Measurements from ENCODE around the gene CHRNB2. TPM values are rescaled to one million over a fixed set of nuclear protein-coding genes. Genes with fewer than 3 reads are reported as not detected.
"Not testable (repeated sequence)": the region's sequence is repeated elsewhere in the genome, so short reads cannot be mapped to it uniquely, and the experiment has no call there.

CHRNB2 gene
- total RNA-seq (2014; rRNA removed; shearing (Covaris generic)) = not detected in 2 replicates
- polyA plus RNA-seq (2014; cell fraction: nucleus; rRNA removed) = not detected in 2 replicates

GRCh38 chr1:154567386-154568156 lies at the start of gene CHRNB2:
CHRNB2 (plus strand) TSS chr1:154567778; CDS start chr1:154568045, 267 bp downstream.
- DNase-seq (ENCODE audit: extremely low read depth, low read depth) = peak; percentile 63

- no peak for DNase-seq (ENCODE audit: extremely low read depth, low read depth)
Measured at GRCh38 chr1:154519591-154519991, 48.0 kb upstream of the CHRNB2 start.

- DNase-seq (ENCODE audit: extremely low read depth, low read depth) = no peak
Measured at GRCh38 chr1:154520333-154520732, 47.2 kb upstream of the CHRNB2 start.

- no peak for DNase-seq (ENCODE audit: extremely low read depth, low read depth)
Measured at GRCh38 chr1:154521695-154522094, 45.9 kb upstream of the CHRNB2 start.

- DNase-seq (ENCODE audit: extremely low read depth, low read depth) = no peak
Measured at GRCh38 chr1:154524881-154525280, 42.7 kb upstream of the CHRNB2 start.

GRCh38 chr1:154527192-154527591 lies 40.4 kb upstream of the CHRNB2 start:
- DNase-seq (ENCODE audit: extremely low read depth, low read depth) = no peak

- no peak for DNase-seq (ENCODE audit: extremely low read depth, low read depth)
Measured at GRCh38 chr1:154529308-154529707, 38.3 kb upstream of the CHRNB2 start.

- DNase-seq (ENCODE audit: extremely low read depth, low read depth) = not testable (repeated sequence)
Measured at GRCh38 chr1:154531950-154532349, 35.6 kb upstream of the CHRNB2 start.

GRCh38 chr1:154533952-154534844 lies 33.4 kb upstream of the CHRNB2 start:
- DNase-seq (ENCODE audit: extremely low read depth, low read depth) = peak; percentile 63

- DNase-seq (ENCODE audit: extremely low read depth, low read depth) = no peak
Measured at GRCh38 chr1:154536570-154536969, 31.0 kb upstream of the CHRNB2 start.

- DNase-seq (ENCODE audit: extremely low read depth, low read depth) = no peak
Measured at GRCh38 chr1:154539486-154540483, 27.8 kb upstream of the CHRNB2 start.

- DNase-seq (ENCODE audit: extremely low read depth, low read depth) = no peak
Measured at GRCh38 chr1:154541231-154541630, 26.3 kb upstream of the CHRNB2 start.

GRCh38 chr1:154546264-154547063 lies 21.1 kb upstream of the CHRNB2 start:
- peak; percentile 76 for DNase-seq (ENCODE audit: extremely low read depth, low read depth)

- no peak for DNase-seq (ENCODE audit: extremely low read depth, low read depth)
Measured at GRCh38 chr1:154547105-154547732, 20.4 kb upstream of the CHRNB2 start.

GRCh38 chr1:154548028-154548427 lies 19.6 kb upstream of the CHRNB2 start:
- DNase-seq (ENCODE audit: extremely low read depth, low read depth) = no peak

- DNase-seq (ENCODE audit: extremely low read depth, low read depth) = no peak
Measured at GRCh38 chr1:154549202-154549770, 18.3 kb upstream of the CHRNB2 start.

- no peak for DNase-seq (ENCODE audit: extremely low read depth, low read depth)
Measured at GRCh38 chr1:154550070-154550469, 17.5 kb upstream of the CHRNB2 start.

- no peak for DNase-seq (ENCODE audit: extremely low read depth, low read depth)
Measured at GRCh38 chr1:154550657-154551056, 16.9 kb upstream of the CHRNB2 start.

GRCh38 chr1:154551474-154551873 lies 16.1 kb upstream of the CHRNB2 start:
- no peak for DNase-seq (ENCODE audit: extremely low read depth, low read depth)

Data from NCI-H460 (cell line).